HG02610 (cell line): Measurements from ENCODE around the gene CBX6.

Source experiments
- ATAC-seq: cut with Tn5 transposase; IDR thresholded peaks from one replicate; pipeline ENCODE4 v1.9.1; 2021; ENCODE audit warnings: mild to moderate bottlenecking, moderate library complexity; ENCODE audit not compliant: unreplicated experiment

CBX6 gene

DNA sequence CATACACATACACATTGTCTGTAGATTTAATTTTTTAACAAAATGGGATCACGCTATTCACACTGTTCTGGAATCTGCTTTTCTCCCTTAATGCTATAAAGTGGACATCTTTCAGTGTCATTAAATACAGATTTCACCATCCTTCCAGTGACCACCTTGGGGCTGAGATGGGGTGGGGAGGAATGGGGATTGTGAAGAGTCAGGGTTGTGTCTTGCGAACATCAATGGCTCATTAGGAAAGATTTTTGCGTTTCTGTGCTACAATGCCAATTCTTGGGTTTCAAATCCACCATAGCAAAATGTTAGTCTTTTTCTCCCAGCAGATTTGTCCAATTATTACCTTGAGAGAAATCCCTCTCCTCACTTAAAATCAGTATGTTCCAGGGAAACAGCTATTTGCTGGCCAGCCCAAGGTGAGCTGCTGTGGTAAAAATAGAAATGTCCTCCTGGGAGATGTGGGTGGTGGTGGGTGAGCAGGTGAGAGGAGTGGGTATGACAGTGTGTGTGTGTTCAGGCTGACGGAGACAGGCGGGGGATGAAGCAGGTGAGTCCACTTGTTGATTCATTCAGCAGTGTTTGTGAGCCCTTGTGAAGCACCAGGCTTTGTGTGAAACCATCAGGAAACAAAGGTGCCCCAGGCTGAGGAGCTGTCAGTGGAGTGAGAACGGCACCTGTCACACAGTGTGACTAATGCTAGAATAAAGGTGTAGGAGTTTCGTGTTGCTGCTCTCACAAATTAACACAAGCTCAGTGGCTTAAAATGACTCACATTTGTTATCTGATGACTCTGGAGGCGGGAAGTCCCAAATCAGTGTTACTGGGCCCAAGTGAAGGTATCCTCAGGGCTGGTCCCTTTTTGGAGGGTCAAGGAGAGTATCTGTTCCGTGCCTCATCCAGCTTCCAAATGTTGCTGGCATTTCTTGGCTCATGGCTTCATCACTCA is 1.7 kb upstream of the CBX6 start:
- no peak for ATAC-seq

DNA sequence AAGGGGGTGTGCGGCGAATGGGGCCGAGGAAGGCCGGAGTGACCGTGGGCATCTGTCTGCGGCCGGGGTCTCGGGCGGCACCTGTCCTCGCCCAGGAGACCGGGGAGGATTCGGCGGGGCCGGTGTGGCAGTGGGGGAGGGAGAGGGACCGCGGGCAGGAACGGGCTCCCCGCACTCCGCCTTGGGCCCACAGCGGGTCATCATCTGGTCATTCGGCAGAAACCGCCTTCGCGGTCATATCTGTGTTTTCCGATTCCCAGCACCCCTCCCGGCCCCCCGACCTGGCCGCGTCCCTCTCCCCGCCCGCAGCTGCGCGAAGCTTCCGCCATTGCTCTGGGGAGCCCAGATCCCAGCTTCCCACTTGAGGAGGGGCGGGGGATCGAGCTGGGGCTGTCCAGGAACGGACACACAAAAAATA is 824 bp upstream of the CBX6 start:
- ATAC-seq, result no peak

DNA sequence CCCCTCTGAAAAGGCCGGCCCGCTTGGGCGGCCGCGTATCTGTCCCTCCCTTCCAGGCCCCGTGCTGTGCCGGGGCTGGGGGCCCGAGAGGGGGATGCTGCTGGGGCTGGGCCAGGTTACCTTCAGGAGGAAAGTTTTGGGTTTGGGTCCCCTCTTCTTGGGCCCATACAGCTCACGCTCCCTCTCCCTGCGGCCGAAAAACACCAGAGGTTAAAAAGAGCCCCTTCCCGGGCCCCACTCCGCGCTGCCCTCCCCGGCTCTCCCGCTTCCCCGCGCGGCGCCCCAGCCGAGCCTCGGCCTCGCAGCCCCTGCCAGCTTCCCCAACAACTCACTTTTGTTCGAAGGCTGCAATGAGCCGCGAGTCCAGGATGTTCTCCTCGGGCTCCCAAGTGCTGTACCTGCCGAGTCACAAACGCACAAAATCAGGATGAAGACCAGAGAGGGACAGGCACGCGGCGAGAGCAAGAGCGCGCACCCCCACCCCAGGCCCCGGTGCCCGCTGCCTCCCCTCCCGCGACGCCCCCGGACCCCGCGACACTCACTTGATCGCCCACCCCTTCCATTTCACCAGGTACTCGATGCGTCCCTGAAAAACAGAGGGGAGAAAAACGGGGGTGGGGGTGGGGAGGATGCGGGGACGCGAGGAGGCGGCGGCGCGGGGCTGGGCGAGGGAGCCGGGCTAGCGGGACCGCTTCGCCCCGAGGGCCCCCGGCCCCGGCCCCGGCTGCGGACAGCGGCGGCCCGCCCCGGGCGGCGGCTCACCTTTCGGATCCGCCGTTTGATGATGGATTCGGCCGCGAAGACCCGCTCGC is 450 bp downstream of the CBX6 start:
- ATAC-seq, result peak; percentile 13

DNA sequence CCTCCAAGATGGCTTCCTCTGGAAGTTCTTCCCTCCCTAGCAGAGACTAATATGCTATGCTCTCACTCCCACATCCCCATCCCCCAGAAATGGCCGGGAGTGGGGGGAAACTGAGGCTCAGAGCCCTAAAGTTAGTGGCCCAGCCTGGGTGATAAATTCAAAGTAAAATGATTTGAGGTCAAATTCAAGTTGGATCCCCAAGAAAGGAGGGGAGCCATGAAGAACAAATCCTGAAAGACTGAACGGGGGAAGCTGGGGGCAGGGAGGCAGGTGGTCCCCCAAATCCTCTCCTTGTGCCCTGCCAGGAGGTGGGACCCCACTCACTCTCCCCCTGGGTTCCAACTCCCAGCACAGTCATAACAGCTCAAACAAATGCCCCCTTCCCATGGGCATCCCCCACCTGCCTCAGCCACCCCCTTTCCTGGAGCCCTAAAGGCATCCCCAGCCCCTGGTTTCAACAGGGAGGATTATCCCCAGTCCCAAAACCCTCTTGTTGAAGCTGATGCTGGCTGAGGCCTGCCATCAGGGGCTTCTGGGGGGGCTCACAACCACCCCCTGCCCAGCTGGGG is 1.1 kb downstream of the CBX6 start:
- no peak for ATAC-seq

DNA sequence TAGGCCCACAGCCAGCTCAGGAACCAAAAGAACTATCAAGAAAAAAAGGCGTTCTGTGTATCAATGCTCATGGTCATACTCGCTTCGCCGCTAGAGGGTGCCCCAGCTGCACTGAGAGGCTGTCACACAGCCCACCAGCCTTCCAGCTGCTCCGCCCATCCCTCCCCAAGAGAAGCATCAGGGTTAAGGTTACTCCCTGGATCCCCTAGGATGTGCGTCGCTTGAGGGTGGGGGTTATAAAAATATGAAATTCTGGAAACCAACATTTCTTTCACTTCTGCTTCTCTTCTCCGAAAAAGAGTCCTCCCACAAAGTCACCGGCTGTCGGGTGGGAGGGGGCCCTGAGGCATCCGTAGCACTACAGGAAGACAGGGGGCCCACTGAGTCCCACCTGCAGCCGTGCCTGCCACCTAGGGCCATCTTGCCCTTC is 1.7 kb downstream of the CBX6 start:
- ATAC-seq, result no peak

DNA sequence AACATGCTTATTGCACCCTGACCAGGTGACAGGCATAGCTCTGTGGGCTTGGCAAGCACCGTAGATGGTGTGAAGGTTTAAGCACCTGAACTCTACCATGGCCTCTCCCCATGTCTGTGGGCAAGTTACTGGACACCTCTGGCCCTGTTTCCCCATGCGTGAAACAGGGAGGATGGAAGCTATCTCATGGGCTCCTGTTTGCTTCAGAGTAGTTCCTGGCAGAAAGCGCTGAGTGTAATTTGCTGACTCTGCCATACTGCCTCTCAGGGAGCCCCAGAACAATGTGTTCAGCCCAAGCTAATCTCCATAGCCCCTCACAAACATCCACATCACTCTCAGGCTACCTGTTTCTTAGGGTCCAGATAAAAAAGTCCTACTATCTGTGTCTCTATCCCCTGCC is 2.4 kb downstream of the CBX6 start:
- no peak for ATAC-seq

DNA sequence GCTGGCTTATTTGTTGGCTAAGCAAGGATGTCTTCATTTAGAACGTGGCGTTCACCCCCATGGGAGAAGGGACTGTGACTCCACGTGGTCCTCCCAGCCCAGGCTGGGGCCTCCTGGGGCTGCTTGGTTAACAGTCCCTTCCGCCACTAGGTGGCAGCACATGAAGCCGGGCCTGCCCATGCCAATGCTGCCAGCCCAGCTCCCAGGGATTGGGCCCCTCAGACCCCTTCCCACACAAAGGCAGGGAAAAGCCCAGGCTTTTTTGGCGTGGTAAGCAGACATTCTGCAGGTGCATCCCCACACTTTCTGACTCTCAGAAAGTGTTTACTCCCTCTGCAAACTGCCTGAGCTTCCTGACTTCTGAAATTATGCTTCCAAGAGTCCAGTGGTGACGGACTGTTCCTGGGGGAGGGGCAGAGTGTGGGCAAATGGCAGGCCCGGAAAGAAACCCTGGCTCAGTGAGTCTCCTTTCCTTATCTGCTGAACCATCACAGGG is 3.1 kb downstream of the CBX6 start:
- ATAC-seq, result no peak

DNA sequence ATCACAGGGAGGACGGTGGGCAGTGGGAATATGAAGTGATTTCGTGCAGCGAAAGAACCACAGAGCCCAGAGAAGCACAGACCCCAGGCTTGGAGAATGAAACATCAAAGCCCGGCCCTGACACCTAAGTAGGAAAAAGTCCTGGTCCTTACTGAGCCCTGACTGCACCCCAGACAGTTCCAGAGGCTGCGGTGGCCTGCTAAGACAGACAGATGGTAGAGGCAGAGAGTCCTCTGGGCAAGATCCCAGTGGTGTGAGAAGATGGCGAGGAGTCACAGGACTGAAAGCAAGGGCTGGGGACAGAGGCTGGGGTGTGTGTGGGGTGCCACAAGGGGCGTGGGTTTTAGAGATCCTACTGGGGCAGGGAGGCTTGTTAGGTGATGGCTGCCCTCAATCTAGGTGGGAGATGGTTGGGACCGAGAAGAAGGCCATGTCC is 3.7 kb downstream of the CBX6 start:
- ATAC-seq, result no peak

DNA sequence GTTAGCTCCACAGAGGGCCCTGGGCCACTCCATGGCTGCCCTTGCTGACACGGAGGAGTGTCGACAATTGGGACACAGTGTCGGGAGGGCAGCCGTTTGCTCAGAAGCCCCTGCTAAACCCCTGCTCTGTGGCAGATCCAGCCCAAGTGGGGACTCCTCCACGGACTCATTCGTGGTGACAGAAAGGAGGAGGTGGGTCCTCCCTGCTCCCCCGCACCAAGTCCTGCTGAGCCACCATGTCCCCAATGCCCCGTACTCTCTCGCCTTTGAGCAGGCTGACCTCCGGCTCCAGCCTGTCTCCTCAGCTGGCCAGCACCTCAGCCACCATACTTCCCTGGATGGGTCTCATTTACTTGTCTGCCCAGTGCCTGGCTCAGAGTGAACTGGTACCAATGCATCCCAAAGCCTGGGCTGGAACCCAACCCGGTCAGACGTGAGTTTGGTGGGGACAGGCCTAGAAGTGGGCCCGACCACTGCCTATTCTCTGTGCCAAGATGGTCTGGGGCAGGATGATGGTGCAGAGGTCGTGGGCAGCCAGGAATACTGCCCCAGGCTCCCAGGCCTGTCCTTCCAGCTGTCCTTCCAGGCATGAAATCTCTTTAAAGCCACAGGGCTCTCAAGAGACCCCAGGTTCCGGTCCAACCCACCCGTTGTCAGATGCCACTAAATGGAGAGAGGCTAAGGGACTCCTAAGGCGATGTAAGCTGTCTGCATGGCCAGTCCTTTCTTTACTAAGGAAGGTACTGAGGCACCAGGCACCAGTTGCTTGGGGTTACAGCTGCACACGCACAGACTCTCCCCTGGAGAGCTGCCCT is 4.3 kb downstream of the CBX6 start:
- no peak for ATAC-seq

DNA sequence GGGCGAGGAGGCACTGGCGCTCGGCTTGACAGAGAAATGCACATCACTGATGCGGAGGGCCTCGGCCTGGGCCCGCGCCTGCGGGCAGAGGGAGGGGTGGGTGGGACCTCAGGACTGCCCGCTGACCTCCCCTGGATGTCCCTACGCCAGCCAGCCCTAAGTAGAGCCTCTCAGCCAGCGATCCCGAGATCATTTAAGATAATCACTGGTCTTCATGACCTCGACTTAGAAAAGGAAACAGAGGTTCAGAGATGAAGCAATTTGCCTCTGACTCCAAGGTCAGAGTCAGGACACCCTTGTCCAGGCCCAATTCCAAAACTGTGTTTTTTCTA is 4.9 kb downstream of the CBX6 start:
- no peak for ATAC-seq

DNA sequence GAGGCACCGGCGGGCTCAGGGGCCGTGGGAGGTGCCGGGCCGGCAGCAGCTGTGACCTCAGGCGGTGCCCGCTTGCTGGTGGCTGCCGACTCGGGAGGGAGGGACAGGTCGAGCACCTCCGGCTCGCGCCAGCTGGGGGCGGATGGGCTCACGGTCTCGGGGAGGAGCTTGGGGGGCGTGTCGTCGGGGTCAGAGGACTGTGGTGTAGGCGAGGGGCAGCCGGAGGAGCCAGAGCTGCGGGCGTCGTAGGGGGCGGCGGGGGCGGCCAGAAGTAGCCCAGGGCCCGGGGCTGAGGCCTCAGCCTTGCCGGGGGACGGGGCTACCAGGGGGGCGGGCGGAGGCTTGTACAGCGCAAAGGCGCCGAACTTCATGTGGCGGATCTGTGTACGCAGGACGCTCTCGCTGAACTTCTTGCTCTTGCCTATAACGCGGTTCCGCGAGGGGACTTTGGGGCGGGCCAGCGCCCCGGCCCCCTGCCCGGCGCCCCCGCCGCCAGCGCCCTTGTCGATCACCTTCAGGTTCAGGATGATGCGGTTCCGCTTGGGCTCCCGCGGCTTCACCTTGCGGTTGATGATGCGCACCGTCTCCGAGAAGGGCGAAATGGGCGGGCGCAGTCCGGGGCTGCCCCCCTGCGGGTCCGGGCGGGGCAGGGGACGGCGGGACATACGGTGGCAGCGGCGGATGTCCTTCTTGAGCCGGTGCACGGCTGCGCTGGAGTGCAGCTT is 5.5 kb downstream of the CBX6 start:
- no peak for ATAC-seq

DNA sequence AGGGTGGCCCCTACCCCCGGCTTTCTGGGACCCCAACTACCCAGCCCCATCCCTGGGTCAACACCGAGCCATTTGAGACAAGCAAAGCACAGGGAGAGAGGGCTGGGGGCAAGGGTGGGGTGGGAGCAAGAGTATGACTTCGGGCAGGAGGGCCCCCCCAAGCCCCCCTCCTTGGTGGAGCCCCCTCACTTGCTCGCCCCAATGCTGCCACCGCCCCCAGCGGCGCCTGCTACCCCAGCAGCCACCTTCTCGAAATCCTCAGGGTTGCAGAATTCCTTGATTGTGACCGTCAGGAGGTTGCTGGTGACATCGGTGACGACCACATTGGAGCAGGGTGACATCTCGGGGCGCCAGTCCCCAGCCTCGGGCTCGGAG is 6.0 kb downstream of the CBX6 start:
- ATAC-seq, result no peak

DNA sequence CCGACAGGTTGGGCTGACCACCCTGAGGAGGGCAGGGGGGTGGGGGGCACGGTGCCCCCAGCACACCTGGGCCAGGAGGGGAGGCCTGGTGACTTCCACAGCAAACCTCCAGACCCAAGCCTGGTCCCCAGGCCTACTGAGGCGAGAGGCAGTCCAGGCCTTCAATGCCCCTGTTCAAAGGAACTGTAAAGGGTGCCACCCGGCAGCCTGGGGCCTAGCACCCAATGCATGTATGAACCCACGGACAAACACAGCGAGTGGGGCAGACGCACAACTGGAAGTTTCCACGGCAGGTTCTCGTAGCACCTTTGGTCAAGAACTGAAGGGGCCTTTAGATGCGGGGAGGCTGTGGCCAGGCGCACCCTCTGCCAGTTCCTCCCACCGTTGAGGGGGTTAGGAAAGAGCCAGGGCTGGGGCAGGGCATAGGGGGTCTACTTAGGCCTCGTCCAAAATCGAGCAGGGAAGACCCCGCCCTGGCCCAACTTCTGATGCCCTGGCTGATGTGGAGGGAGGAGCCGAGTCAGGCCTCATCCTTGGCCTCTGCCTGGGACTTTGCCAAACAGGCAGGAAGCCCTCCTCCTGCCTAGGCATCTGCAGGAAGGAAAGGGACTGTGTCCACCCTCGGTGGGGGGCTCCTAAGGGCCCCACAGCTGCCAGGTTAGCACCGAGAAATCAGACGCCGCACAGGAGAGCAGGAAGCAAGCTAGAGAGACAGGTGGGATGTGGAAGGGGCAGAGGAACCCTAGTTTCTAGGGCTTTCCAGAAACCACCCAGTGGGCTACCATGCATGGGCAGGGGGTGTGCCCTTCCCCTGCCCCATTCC is 6.6 kb downstream of the CBX6 start:
- no peak for ATAC-seq

DNA sequence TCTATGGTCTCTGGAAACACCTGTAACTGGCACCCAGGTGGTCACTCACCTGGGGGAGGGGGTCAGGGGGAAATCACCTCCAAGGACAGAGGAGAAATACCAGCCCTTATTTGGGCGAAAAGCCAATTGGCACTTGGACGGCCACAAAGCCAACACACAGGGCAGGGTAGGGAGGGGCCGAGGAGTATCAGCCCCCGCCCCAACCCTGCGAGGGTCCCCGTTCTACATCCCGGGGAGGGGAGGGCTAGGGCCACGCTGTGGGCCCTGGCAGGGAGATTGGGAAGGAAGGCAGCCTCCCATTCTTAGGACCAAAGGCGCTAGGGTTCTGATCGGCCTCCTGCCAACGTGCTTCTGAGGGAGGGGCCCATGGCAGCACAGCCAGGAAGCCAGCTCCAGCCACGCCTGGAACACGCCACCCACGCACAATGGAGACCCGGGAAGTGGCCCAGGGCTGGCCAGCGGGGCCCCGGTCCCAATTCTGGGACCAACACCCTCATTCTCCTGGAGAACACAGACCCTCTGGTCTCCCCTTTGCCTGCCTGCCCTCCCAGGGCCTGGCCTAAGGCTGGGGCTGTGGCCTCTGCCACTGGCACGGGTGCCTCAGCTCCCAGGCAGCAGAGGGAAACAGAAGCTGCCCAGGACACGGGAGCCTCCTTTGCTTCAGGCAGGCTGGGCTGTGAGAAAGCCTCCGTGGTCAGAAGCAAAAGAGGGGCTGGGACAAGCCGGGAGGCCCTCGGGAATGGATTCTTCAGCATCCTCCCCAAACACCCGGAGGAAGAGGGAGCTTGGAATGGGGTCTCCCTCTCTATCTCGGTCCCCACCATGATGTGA is 7.4 kb downstream of the CBX6 start:
- no peak for ATAC-seq

DNA sequence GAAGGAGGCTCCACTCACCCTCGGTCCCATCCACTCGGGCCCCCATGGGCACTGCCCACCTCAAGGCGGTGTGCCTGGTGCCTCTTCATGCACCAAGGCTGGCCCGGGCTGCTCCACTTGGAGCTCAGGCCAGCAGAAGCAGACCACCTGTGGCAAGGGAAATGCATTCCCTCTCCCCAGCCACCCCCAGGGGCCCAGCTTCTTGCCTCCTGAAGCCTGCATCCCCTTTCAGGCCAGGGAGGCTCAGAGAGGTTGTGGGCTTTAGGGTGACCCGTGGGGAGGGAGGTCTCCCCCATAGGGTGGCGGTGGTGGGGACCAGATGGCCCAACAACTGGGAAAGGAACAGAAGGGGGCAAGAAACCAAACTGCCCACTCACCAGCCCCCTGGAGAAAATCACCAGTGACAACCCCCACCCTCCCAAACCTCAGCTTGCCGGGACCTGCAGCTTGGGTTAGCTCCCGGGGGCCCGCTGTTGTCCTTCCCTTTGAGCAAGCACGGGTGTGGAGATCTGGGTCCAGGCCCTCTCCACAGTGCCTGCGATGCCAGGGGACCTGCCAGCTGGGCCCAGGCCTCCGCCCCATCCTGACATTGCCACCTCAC is 8.4 kb downstream of the CBX6 start:
- ATAC-seq, result no peak

DNA sequence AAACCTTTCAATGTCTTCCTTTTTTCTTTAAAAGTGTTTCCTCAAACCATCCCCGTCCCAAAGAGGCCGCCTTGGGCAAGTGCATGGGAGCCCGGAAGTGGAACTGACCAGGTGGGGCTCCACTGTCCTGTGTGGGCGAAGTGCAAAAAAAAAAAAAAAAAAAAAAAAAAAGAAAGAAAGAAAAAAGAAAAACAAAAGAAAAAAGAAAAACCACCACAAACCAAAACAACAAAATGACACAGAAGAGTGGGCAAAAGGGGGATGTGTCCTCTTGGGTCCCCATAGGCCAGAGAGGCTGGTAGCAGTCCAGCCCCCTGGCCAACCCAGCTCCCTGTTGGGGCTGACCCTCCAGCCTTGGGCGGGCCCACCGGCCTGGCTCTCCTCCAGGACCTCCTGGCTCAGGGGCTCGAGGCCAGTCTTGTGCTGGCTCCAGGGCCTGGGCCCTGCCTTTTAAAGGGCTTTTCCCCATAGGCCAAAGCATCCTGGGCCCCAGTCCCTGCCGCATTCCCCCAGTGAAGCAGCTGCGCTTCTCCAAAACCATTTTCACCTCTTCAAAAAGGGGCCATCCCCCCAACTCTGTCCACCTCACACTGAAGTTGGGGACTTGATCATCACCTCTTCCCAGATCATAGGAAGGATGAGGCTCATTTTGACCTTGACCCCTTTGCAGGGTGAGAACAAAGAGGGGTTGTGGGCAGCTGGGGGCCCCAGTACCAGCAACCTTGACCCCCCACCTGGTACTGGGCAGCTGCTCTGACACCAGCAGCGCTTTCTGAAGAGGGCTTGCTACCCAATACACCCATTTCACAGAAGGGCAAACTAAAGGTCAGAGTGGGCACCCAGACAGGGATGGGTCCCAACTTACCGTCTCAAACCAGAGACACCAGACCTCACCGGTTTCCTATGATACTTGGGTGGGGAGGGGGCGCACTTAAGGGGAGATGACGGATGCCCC is 9.4 kb downstream of the CBX6 start:
- no peak for ATAC-seq

DNA sequence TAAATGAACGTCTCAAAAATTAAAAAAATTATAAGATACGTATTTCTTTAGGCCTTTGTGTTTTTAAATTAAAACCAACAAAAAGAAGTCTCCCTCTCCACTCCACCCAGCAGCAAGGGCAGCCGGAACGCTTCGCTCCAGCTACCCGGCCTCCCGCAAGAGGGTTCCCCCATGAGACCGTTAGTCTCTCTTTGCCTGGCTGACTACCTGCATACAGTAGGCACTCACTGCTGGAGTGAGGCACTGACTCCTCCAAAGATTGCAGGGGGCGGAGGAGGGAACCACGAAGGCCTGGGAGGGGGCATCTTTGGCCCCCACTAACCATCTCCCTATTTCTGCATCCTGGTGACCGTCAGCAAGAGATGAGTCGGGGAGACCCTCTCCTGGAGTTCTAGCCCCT is 10.1 kb downstream of the CBX6 start:
- ATAC-seq, result no peak
